ENCODE measurements around the gene CTNNBL1.

CTNNBL1 gene

GRCh38 chr20:37915800-37916570, 222.2 kb downstream of the CTNNBL1 start:
- H3K27ac ChIP-seq = no peak overlapping the region
- TF ChIP-seq CTCF (IDR thresholded peaks at IDR 0.05) (no peak), ZFX (IDR thresholded peaks at IDR 0.05; ENCODE audit: borderline replicate concordance) (no peak)

- no peak overlapping the region for H3K27ac ChIP-seq
- no peak for TF ChIP-seq CTCF (IDR thresholded peaks at IDR 0.05)
- no peak for TF ChIP-seq ZFX (IDR thresholded peaks at IDR 0.05; ENCODE audit: borderline replicate concordance)
These were observed 223.6 kb downstream of the CTNNBL1 start for GRCh38 chr20:37917461-37917860.

GRCh38 chr20:37918035-37918434, 224.2 kb downstream of the CTNNBL1 start:
- TF ChIP-seq ZFX (IDR thresholded peaks at IDR 0.05; ENCODE audit: borderline replicate concordance) (no peak), CTCF (IDR thresholded peaks at IDR 0.05) (no peak)
- no peak overlapping the region for H3K27ac ChIP-seq

GRCh38 chr20:37919389-37920040, 225.7 kb downstream of the CTNNBL1 start:
- no peak overlapping the region for H3K27ac ChIP-seq
- TF ChIP-seq CTCF (IDR thresholded peaks at IDR 0.05) = no peak
- no peak for TF ChIP-seq ZFX (IDR thresholded peaks at IDR 0.05; ENCODE audit: borderline replicate concordance)

GRCh38 chr20:37920270-37920669, 226.4 kb downstream of the CTNNBL1 start:
- no peak overlapping the region for H3K27ac ChIP-seq
- TF ChIP-seq CTCF (IDR thresholded peaks at IDR 0.05) (no peak), ZFX (IDR thresholded peaks at IDR 0.05; ENCODE audit: borderline replicate concordance) (no peak)

- H3K27ac ChIP-seq = no peak overlapping the region
- TF ChIP-seq ZFX (IDR thresholded peaks at IDR 0.05; ENCODE audit: borderline replicate concordance) = no peak
- no peak for TF ChIP-seq CTCF (IDR thresholded peaks at IDR 0.05)
These were observed 227.0 kb downstream of the CTNNBL1 start for GRCh38 chr20:37920679-37921322.
